ENCODE measurements around the gene KRT3. TPM values are rescaled to one million over a fixed set of nuclear protein-coding genes. Genes with fewer than 3 reads are reported as not detected.

KRT3 gene
- total and polyA plus RNA-seq, 2 donors (not counting 1 experiment from before 2014, with no cell fraction given): not detected

DNA sequence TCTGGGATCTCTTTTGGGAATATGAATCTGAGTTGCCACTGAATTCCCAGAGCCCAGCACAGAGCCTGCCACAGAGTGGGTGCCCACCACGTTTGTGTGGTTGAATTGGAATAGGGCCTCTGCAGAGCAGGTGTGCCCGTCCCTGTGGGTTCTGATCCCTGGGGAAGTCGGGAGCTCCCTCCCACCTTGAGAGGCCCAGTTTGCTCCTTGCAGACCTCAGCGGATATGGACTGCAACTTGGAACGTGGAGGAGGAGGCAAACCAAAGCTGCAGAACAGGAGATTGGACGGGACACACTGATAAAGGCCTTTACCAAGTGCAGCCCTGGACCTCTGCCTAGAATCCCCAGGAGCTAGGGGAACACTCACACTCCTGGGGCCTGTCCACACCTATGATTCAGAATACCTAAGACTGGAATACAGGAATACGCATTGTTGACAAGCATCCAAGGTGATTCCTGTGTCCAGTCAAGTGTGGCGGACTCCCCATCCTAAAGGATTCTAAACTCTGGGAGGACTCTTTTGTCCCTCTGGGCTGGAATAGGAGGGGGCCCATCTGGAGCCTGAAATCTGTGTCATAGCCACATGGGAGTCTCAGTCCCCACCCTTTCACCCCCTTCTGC lies 21.2 kb downstream of the KRT3 start:
- ATAC-seq (ENCODE audit: low read depth): no peak
- H3K9me3 Mint-ChIP-seq (ENCODE audit: insufficient read depth): no peaks in the 10 kb centered on the region
- ChIA-PET CTCF (no interaction called here), POLR2A (no interaction called here)
- H4K20me1 ChIP-seq (ENCODE audit: control insufficient read depth, insufficient read depth, low read length, poor library complexity, severe bottlenecking): no peaks in the 10 kb centered on the region
- intact Hi-C loops (cut with micrococcal nuclease): no loop called here
- H3K27ac Mint-ChIP-seq: no peak overlapping the region
- H2AFZ ChIP-seq (ENCODE audit: insufficient read depth, low read depth, low read length, poor library complexity, severe bottlenecking): no peak overlapping the region
- 87% methylated on average over 6 of the region's 8 CpGs for WGBS (ENCODE audit: insufficient coverage)
- H3K4me2 ChIP-seq (replicated peaks; ENCODE audit: low read depth, low read length, poor library complexity, severe bottlenecking): no peak overlapping the region
- no peaks in the 10 kb centered on the region for H3K4me1 Mint-ChIP-seq
- TF ChIP-seq EZH2 (IDR thresholded peaks at IDR 0.05; ENCODE audit: borderline replicate concordance, insufficient read depth, low read depth, low read length, poor library complexity, severe bottlenecking): no peak
- TF ChIP-seq, protein P1, sequence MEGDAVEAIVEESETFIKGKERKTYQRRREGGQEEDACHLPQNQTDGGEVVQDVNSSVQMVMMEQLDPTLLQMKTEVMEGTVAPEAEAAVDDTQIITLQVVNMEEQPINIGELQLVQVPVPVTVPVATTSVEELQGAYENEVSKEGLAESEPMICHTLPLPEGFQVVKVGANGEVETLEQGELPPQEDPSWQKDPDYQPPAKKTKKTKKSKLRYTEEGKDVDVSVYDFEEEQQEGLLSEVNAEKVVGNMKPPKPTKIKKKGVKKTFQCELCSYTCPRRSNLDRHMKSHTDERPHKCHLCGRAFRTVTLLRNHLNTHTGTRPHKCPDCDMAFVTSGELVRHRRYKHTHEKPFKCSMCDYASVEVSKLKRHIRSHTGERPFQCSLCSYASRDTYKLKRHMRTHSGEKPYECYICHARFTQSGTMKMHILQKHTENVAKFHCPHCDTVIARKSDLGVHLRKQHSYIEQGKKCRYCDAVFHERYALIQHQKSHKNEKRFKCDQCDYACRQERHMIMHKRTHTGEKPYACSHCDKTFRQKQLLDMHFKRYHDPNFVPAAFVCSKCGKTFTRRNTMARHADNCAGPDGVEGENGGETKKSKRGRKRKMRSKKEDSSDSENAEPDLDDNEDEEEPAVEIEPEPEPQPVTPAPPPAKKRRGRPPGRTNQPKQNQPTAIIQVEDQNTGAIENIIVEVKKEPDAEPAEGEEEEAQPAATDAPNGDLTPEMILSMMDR (IDR thresholded peaks at IDR 0.05): no peak
- peaks cover 36% of the 10 kb centered on the region for H3K27me3 Mint-ChIP-seq
- no peak overlapping the region for H3K27ac ChIP-seq (ENCODE audit: low read length in 2 of 2)
- H3K79me2 ChIP-seq (ENCODE audit: control insufficient read depth, insufficient read depth, low read length): no peaks in the 10 kb centered on the region
- no peaks in the 10 kb centered on the region for H3K4me1 ChIP-seq (ENCODE audit: control insufficient read depth in 2 of 2, insufficient read depth in 2 of 2, low read length in 2 of 2)
- no peaks in the 10 kb centered on the region for H3K36me3 ChIP-seq (replicated peaks in 1 of 2; ENCODE audit: control extremely low read depth in 1 of 2, control insufficient read depth in 1 of 2, extremely low read depth in 1 of 2, insufficient read depth in 2 of 2, low read length in 1 of 2)
- no peak overlapping the region for H3K4me3 Mint-ChIP-seq
- peaks cover 0 to 2% (median 0%) of the 10 kb centered on the region in 3 donors for H3K9me3 ChIP-seq (ENCODE audit: control extremely low read depth in 1 of 3, control insufficient read depth in 2 of 3, insufficient read depth in 1 of 3, low read length in 2 of 3)
- H3K27me3 ChIP-seq (replicated peaks in 1 of 4; ENCODE audit: control extremely low read depth in 1 of 4, control insufficient read depth in 3 of 4, insufficient read depth in 4 of 4, low read length in 3 of 4): peaks cover 0 to 7% (median 0%) of the 10 kb centered on the region in 4 experiments
- no peak overlapping the region for H3K4me3 ChIP-seq (ENCODE audit: control extremely low read depth in 1 of 5, extremely low read depth in 1 of 5, insufficient read depth in 1 of 5, low read depth in 2 of 5, low read length in 4 of 5)
- DNase-seq: no peak
- no peak overlapping the region for H3K9ac ChIP-seq (ENCODE audit: low read length)

DNA sequence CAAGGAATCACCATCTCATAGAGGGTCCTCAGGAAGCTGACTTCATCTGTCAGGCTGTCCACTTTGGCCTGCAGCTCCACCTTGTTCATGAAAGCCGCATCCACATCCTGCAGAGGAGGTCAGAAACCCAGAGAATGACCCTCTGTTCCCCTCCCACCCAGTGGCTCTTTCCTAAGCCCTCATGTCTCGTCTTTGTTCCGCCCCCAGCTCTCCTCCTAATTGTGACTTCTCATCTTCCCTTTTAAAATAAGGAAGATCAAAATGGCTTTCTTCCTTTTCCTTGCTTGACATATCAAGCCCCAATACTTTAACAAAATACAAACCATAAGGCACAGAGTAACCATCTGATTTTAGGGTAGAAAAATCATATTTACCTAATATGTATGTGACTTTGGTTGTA lies 23.1 kb downstream of the KRT3 start:
- intact Hi-C loops (cut with micrococcal nuclease): no loop called here
- H3K4me1 Mint-ChIP-seq: no peaks in the 10 kb centered on the region
- ChIA-PET CTCF (no interaction called here), POLR2A (no interaction called here)
- H3K4me1 ChIP-seq (ENCODE audit: control insufficient read depth in 2 of 2, insufficient read depth in 2 of 2, low read length in 2 of 2): no peaks in the 10 kb centered on the region
- 29% methylated on average over 2 of the region's 3 CpGs for WGBS (ENCODE audit: insufficient coverage)
- H3K27me3 ChIP-seq (replicated peaks in 1 of 4; ENCODE audit: control extremely low read depth in 1 of 4, control insufficient read depth in 3 of 4, insufficient read depth in 4 of 4, low read length in 3 of 4): peaks cover 0 to 11% (median 0%) of the 10 kb centered on the region in 4 experiments
- ATAC-seq (ENCODE audit: low read depth) (no peak), DNase-seq (no peak)
- H3K9me3 ChIP-seq (ENCODE audit: control extremely low read depth in 1 of 3, control insufficient read depth in 2 of 3, insufficient read depth in 1 of 3, low read length in 2 of 3): peaks cover 0 to 2% (median 0%) of the 10 kb centered on the region in 3 donors
- H4K20me1 ChIP-seq (ENCODE audit: control insufficient read depth, insufficient read depth, low read length, poor library complexity, severe bottlenecking): no peaks in the 10 kb centered on the region
- H3K27ac ChIP-seq (ENCODE audit: low read length in 2 of 2): no peak overlapping the region
- no peak overlapping the region for H3K9ac ChIP-seq (ENCODE audit: low read length)
- H3K9me3 Mint-ChIP-seq (ENCODE audit: insufficient read depth): no peaks in the 10 kb centered on the region
- H3K36me3 ChIP-seq (replicated peaks in 1 of 2; ENCODE audit: control extremely low read depth in 1 of 2, control insufficient read depth in 1 of 2, extremely low read depth in 1 of 2, insufficient read depth in 2 of 2, low read length in 1 of 2): no peaks in the 10 kb centered on the region
- H3K27me3 Mint-ChIP-seq: peaks cover 28% of the 10 kb centered on the region
- no peak overlapping the region for H3K27ac Mint-ChIP-seq
- H2AFZ ChIP-seq (ENCODE audit: insufficient read depth, low read depth, low read length, poor library complexity, severe bottlenecking): no peak overlapping the region
- no peaks in the 10 kb centered on the region for H3K79me2 ChIP-seq (ENCODE audit: control insufficient read depth, insufficient read depth, low read length)
- no peak overlapping the region for H3K4me3 ChIP-seq (ENCODE audit: control extremely low read depth in 1 of 5, extremely low read depth in 1 of 5, insufficient read depth in 1 of 5, low read depth in 2 of 5, low read length in 4 of 5)
- TF ChIP-seq EZH2 (IDR thresholded peaks at IDR 0.05; ENCODE audit: borderline replicate concordance, insufficient read depth, low read depth, low read length, poor library complexity, severe bottlenecking): no peak
- TF ChIP-seq, protein P1 (IDR thresholded peaks at IDR 0.05): no peak
- H3K4me2 ChIP-seq (replicated peaks; ENCODE audit: low read depth, low read length, poor library complexity, severe bottlenecking): no peak overlapping the region
- H3K4me3 Mint-ChIP-seq: no peak overlapping the region
